HG02763 (cell line): ENCODE results near the gene VPS35L.

Source experiments
- ATAC-seq: cut with Tn5 transposase; IDR thresholded peaks from one replicate; pipeline ENCODE4 v1.9.1; 2021; ENCODE audit warnings: mild to moderate bottlenecking, moderate library complexity; ENCODE audit not compliant: unreplicated experiment

The VPS35L gene

GRCh38 chr16:19688396-19689024 lies 133.0 kb downstream of the VPS35L start:
- ATAC-seq = no peak

- no peak for ATAC-seq
Measured at GRCh38 chr16:19689342-19689741, 133.8 kb downstream of the VPS35L start.

- no peak for ATAC-seq
Measured at GRCh38 chr16:19690196-19690595, 134.7 kb downstream of the VPS35L start.

- no peak for ATAC-seq
Measured at GRCh38 chr16:19691161-19691711, 135.7 kb downstream of the VPS35L start.

GRCh38 chr16:19694989-19695388 lies 139.5 kb downstream of the VPS35L start:
- no peak for ATAC-seq

GRCh38 chr16:19696328-19696727 lies 140.8 kb downstream of the VPS35L start:
- no peak for ATAC-seq

- no peak for ATAC-seq
Measured at GRCh38 chr16:19696961-19697360, 141.5 kb downstream of the VPS35L start.

- no peak for ATAC-seq
Measured at GRCh38 chr16:19697756-19698318, 142.3 kb downstream of the VPS35L start.

- no peak for ATAC-seq
Measured at GRCh38 chr16:19698480-19699465, 143.3 kb downstream of the VPS35L start.

- no peak for ATAC-seq
Measured at GRCh38 chr16:19699472-19699871, 144.0 kb downstream of the VPS35L start.

GRCh38 chr16:19700319-19700781 lies 144.8 kb downstream of the VPS35L start:
- no peak for ATAC-seq

GRCh38 chr16:19701091-19701490 lies 145.6 kb downstream of the VPS35L start:
- ATAC-seq = no peak

- no peak for ATAC-seq
Measured at GRCh38 chr16:19703172-19703889, 147.8 kb downstream of the VPS35L start.

GRCh38 chr16:19704321-19705145 lies 149.0 kb downstream of the VPS35L start:
- ATAC-seq = no peak

GRCh38 chr16:19705146-19705501 lies 149.6 kb downstream of the VPS35L start:
- ATAC-seq = no peak

- no peak for ATAC-seq
Measured at GRCh38 chr16:19705843-19706242, 150.3 kb downstream of the VPS35L start.

GRCh38 chr16:19706846-19707245 lies 151.3 kb downstream of the VPS35L start:
- no peak for ATAC-seq

GRCh38 chr16:19707569-19708295 lies 152.2 kb downstream of the VPS35L start:
- no peak for ATAC-seq
